Measurements from ENCODE around the gene PDZD2.

GRCh38 chr5:31918739-31919138, 279.8 kb downstream of the PDZD2 start:
- TF ChIP-seq EP300 (IDR thresholded peaks at IDR 0.05) = no peak
- no peak for TF ChIP-seq CTCF (IDR thresholded peaks at IDR 0.05)
- no peak for TF ChIP-seq POLR2A (IDR thresholded peaks at IDR 0.05)
- TF ChIP-seq POLR2AphosphoS5 (IDR thresholded peaks at IDR 0.05) = no peak

All from sigmoid colon (tissue), 4 donors.